Right kidney (tissue), 9 donors: ENCODE results near the gene SCGB1C1.
"Not testable (repeated sequence)": the region's sequence is repeated elsewhere in the genome, so short reads cannot be mapped to it uniquely, and the experiment has no call there.

ENCODE experiments used
- DNase-seq: peaks from one replicate; pipeline ENCODE4 v3.0.0-alpha.2; 2016
- long read RNA-seq, 8 donors: transcript quantifications; one replicate each; lab custom pipeline, GENCODE V29; 2026

The SCGB1C1 gene
- long read RNA-seq, donor 1, partial matches to known transcripts, result 0 of 1 reads
- long read RNA-seq, donor 1, other reads (novel, unspliced or antisense), result 0 of 1 reads
- long read RNA-seq, donor 2, partial matches to known transcripts, result 0 of 1 reads
- long read RNA-seq, donor 2, other reads (novel, unspliced or antisense), result 0 of 1 reads
- long read RNA-seq, donor 3, result 0 reads
- long read RNA-seq, donor 4, result 0 reads
- long read RNA-seq, donor 5, result 0 reads
- long read RNA-seq, donor 6, result 0 reads
- long read RNA-seq, donor 7, result 0 reads
- long read RNA-seq, donor 8, result 0 reads

DNA sequence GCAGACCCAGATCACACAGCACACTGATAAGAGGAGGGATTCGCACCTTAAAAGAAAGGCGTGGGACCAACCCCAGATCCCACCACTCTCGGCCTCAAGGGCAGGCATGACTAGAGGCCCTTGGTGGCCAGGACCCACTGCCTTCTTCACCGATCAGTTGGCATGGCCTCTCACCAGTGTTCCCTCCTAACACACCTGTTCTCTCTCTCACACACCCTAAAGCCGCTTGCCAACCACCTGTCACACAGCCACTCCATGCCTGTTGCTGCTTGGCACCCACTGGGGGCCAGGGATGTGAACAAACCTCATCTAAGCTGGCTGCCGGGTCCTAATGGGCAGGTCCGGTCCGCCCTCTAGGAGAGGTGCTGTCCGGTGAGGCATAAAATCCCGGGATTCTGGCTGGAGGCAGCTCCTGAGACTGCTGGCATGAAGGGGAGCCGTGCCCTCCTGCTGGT is at the start of gene SCGB1C1:
Gene SCGB1C1 (plus strand): TSS at position 405 of the 455 bp plus-strand sequence. CDS start 22 bp downstream, at position 427.
- DNase-seq, result not testable (repeated sequence)

- not testable (repeated sequence) for DNase-seq
Observed at GRCh38 chr11:180242-180641, 12.6 kb upstream of the SCGB1C1 start.

- DNase-seq, result not testable (repeated sequence)
Observed at GRCh38 chr11:189200-189783, 3.6 kb upstream of the SCGB1C1 start.

DNA sequence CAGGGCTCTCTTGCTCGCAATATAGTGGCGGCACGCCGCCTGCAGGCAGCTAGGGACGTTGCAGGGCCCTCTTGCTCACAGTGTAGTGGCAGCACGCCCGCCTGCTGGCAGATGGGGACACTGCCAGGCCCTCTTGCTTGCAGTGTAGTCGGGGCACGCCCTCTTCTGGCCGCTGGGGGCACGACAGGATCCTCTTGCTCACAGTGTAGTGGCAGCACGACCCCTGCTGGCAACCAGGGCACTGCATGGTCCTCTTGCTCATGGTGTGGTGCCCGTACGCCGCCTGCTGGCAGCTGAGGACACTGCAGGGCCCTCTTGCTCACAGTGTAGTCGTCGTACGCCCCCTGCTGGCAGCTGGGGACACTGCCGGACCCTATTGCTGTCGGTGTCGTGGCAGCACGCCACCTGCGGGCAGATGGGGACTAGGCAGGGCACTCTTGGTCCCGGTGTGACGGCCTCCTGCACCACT is 3.0 kb upstream of the SCGB1C1 start:
- not testable (repeated sequence) for DNase-seq

DNA sequence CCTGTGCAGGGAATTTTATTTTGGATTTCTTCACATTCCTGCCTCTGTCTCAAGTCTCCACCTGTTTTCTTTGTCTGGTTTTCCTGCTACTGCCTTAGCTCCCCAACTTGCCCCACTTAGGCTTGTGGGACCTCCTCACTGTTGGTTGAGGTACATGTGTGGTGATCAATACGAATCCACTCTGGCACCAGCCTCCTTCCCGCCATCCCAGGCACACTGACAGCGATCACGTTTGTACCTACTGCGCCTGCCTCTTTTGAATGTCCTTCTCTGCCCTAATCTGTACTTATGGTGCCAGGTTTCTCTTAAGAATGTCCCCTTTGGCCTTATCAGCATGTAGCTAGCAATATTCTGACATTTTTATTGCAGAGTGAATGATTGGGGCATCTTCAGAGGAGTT is 2.3 kb upstream of the SCGB1C1 start:
- DNase-seq, result not testable (repeated sequence)

DNA sequence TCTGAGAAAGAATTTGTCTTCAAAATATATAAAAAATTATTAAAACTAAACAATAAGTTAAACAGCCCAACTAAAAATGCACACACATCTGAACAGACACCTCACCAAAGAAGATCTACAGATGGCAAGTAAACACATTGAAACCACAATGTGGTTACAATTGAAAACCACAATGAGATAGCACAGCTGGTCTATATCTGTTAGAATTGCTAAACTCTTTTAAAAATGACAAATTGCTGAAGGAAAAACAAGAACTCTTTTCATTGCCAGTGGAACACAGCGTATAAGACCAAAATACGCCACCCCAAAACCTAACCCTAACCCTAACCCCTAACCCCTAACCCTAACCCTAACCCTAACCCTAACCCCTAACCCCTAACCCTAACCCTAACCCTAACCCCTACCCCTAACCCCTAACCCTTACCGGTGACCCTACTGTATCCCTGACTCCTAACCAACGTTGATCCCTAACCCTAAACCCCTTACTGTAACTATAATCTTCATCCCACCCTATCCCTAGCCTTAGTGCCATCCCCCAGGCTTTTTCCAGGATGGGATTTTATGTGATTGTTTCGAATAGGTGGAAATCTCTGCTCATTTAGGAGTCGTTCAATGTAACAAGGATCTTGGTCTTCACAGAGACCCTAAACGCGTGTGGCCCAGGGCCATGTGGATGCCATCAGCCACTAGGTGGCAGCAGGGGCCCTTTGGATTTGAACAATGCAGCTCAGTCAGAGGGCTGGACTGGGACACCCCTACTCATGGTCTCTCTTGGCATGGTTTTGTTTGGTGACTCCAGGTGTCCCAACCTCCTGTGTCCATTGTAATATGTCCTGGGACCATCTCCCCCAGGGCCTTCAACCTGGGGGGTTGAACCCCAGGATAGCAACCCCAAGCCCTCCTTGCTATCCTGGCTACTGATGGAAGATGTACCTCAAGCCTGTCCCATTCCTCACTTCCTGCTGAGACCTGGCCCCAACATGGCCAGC is 1.1 kb upstream of the SCGB1C1 start:
- DNase-seq, result not testable (repeated sequence)

DNA sequence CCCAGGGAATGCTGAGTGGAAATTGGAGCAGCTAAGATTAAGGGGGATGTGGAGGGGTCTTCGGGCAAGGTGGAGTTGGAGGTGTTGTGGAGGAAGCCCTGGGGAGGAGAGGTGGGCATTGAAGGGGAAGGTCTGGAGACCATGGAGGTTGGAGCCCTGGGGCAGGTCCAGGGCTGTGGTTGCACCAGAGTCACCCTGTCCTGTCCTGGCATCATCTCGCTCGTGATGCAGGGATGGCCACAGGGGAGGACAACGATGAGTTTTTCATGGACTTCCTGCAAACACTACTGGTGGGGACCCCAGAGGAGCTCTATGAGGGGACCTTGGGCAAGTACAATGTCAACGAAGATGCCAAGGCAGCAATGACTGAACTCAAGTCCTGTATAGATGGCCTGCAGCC is 603 bp downstream of the SCGB1C1 start:
- DNase-seq, result not testable (repeated sequence)

DNA sequence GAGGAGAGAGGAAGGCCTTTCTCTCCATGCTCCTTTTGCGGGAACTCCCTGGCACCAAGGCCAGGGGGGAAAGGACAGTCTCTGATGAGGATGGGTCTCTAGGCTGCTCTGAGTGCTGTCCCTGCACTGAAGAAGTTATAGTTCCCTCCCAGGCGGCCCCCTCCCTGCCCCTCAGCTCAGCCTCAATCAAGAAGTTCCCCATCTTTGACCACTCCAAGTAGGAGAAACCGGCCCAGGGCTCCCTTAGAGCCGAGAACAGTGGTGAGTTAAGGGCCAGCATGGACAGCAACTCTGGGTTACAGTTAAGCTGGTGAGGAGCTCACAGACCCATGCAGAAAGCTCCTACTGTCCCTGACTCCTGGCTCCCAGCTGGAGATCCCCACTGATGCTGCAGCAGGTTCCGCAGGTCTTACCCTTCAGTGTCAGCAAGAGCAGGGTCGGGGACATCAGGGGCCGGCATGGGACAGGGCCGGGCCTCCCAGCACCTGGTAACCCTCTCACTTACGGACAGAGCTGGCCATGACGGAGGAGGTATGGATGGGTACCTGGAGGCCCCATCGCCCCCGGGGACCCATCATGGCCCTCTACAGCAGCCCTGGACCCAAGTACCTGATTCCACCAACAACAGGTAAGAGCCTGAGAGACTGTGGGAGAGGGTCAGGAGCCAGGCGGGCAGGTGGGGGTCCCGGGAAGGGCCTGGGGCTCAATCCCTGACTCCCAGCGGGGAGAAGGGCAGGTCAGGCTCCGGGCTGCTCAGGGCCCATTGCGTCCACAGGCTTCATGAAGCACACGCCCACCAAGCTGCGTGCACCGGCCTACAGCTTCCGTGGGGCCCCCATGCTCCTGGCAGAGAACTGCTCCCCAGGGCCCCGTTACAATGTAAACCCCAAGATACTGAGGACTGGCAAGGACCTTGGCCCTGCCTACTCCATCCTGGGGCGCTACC is 4.2 kb downstream of the SCGB1C1 start:
- no peak for DNase-seq

DNA sequence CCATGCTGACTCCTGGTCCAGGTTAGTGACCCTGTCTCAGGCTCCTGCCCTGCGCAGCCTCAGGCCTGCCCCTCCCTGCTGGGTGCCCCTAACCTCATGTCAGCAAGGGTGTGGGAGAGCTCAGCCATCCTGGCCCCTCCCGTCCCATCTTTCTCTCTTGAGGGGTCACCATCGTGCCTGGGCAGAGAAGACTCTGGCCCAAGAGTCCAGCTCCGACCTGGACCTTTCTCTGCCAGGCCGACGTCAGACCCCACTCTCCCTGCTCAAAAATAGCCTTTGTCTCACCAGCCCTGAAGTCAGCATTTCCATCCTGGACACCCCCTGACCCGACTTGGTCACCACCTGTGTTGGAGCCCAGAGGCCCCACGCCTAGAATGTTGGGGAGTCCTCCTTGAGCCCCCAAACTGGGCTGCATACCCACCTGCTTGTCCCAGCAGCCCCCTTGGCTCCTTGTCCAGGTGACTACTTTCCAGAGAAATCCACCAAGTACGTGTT is 4.9 kb downstream of the SCGB1C1 start:
- DNase-seq, result no peak

GRCh38 chr11:198236-198806 is 5.4 kb downstream of the SCGB1C1 start:
- DNase-seq, result no peak

- DNase-seq, result no peak
Observed at GRCh38 chr11:199004-199581, 6.2 kb downstream of the SCGB1C1 start.

DNA sequence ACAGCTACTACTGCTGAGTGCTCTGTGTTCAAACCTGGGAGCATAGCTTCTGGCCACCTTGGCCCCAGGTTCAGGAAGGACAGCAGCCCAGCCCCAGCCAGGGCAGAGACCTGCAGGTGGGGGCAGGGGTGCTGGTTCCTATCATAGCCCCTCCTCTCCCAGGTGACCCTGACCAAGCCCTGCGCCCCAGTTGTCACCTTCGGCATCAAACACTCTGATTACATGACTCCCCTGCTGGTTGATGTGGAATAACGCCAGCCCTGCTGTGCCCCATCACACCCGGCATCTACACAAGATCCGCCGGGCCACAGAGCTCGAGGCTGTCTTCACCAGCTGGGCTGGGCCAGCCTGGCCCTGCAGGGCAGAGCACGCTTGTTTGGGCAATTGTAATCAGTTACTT is 6.9 kb downstream of the SCGB1C1 start:
- DNase-seq, result no peak

DNA sequence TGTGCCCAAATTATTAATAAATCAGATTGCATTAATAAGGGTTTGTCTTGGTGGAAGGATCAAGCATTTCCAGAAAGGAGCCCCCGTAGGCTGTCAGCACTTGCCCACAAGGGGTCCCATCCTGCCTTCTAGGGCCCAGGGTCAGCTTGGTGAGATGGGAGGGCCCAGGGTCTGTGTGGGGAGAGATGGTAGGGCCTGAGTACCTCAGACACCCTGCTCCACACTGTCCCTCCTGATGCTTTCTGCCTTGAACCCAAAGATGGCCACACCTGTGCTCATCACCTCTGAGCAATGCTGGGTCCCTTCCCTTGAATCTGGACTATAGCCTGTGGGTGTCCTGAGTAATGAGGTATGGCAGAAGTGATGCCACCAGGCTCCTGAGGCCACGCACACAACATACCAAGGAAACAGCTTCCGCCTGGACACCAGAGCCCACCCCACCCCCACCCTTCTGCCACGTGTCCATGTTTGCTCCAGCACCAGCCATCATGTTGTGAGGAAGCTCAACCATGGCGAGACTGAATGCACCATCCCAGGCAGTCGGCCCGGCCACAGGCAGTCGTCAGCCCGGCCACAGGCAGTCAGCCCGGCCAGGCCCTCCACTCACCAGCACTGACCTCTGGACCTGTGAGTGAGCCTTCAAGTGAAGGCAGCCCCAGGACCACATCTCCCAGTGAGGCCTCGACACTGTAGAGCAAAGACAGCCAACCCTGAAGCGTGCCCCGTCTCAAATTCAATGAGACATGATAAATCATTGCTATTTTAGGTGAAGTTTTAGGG is 7.5 kb downstream of the SCGB1C1 start:
- DNase-seq, result no peak

DNA sequence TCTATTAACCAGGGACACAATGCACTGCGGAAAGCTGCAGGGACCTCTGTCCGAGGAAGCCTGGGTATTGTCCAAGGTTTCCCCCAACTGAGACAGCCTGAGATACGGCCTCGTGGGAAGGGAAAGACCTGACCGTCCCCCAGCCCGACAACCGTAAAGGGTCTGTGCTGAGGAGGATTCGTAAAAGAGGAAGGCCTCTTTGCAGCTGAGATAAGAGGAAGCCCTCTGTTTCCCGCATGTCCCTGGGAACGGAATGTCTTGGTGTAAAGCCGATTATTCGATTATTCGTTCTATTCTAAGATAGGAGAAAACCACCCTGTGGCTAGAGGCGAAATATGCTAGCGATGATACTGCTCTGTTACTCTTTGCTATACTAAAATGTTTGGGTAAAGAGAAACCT is 9.1 kb downstream of the SCGB1C1 start:
- no peak for DNase-seq

DNA sequence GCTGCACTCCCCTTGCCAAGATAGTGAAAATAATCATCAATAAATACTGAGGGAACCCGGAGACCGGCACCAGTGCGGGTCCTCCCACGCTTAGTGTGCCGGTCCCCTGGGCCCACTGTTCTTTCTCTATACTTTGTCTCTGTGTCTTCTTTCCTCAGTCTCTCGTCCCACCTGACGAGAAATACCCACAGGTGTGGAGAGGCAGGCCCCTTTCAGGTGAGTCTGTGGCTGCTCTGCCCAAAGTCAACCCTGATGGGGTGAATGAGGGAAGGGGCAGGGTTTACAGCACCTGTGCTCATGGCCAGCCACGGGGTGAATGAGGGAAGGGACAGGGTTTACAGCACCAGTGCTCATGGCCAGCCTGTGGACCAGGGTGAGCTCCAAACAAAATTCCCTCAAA is 9.6 kb downstream of the SCGB1C1 start:
- no peak for DNase-seq

DNA sequence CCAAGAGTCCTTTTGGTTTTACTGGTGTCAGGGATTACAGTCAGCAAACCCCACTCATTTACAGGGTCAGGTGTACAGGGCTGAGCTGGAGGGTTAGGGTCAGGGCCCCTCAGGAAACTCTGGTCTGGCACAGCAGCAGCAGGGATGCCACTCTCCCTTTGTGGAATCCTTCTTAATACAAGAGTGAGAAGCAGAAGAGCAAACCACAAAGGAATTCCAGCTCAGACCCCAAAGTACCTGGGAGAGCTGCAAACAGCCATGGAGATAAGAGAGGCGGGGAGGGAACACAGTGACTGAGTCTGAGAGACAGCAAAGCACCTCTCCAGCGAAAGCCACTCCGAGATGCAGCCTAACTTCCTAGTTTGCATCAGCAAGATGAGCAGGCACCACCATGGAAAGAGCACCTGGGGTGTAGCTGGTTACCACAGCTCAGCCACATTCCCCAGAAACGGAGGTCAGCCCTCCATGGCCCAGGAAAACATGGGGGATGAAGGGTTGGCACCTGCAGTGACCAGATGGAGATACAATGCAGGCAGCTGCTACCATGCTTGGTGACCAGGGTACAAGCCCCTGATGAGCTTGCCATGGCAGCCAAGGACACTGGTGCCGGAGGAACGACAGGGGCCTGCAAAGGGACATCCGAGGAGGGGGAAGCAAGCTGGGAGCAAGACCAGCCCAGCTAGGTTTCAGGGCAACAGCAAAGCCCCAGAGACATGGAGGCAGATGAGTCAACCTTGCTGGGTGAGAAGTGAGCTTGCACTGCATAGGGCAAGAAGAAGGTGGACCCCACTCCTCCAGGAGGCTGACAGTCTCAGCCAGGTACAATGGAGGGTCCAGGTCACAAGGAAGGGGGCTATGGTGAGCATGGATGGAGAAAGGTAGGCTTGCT is 10.4 kb downstream of the SCGB1C1 start:
- DNase-seq, result no peak

GRCh38 chr11:203945-204586 is 11.2 kb downstream of the SCGB1C1 start:
- DNase-seq, result no peak

DNA sequence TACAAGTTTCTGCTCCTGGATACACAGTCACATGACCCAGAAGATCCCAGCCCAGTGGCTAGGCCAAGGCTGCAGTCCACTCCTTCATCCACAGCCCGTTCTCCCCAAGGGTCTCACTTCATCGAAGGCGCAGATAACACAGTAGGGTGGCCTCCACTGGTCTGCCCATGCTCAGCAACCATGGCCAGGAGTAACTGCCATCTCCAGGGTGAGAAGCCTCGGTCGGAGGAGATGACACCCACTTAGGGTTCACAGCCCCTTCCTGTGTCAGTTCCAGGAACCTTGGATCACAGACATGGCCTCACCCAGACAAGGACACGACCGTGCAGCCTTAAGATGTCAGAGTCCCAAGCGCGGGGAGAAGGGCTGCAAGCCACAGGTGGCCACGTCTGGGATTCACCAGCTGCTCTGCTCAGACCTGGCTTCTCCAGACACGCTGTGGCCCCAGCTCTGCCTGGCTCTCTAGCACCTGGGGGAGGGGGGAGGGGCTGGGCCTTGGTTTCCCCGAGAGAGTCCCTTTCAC is 11.8 kb downstream of the SCGB1C1 start:
- DNase-seq, result no peak
